ENCODE measurements around the gene YIF1A.
"Not testable (repeated sequence)": the region's sequence is repeated elsewhere in the genome, so short reads cannot be mapped to it uniquely, and the experiment has no call there.

The YIF1A gene

GRCh38 chr11:66263785-66264184, 25.2 kb downstream of the YIF1A start:
- no peaks in the 10 kb centered on the region for H3K9me3 ChIP-seq (ENCODE audit: control insufficient read depth in 2 of 2, low read length in 2 of 2)
- H3K36me3 ChIP-seq (ENCODE audit: control insufficient read depth in 2 of 2, insufficient read depth in 2 of 2, low read length in 2 of 2), result peaks cover 3 to 18% of the 10 kb centered on the region in 2 donors
- no peak overlapping the region for H3K9ac ChIP-seq (ENCODE audit: low read depth in 1 of 2, low read length in 2 of 2)
- no peak overlapping the region for H3K4me3 ChIP-seq (ENCODE audit: low read length in 2 of 2)
- no peak overlapping the region for H3K27ac ChIP-seq (ENCODE audit: low read depth in 2 of 2, low read length in 2 of 2)
- no peaks in the 10 kb centered on the region for H3K27me3 ChIP-seq (ENCODE audit: control insufficient read depth in 2 of 2, insufficient read depth in 2 of 2, low read length in 2 of 2)
- peaks cover 10% of the 10 kb centered on the region in 2 donors for H3K4me1 ChIP-seq (ENCODE audit: control insufficient read depth in 2 of 2, insufficient read depth in 2 of 2, low read length in 2 of 2)

GRCh38 chr11:66263231-66263630, 25.7 kb downstream of the YIF1A start:
- no peaks in the 10 kb centered on the region for H3K27me3 ChIP-seq (ENCODE audit: control insufficient read depth in 2 of 2, insufficient read depth in 2 of 2, low read length in 2 of 2)
- H3K9ac ChIP-seq (ENCODE audit: low read depth in 1 of 2, low read length in 2 of 2), result no peak overlapping the region
- H3K36me3 ChIP-seq (ENCODE audit: control insufficient read depth in 2 of 2, insufficient read depth in 2 of 2, low read length in 2 of 2), result peaks cover 3 to 18% of the 10 kb centered on the region in 2 donors

GRCh38 chr11:66262696-66263095, 26.2 kb downstream of the YIF1A start:
- Histone ChIP-seq H3K36me3 (ENCODE audit: control insufficient read depth in 2 of 2, insufficient read depth in 2 of 2, low read length in 2 of 2) (peaks cover 3 to 18% of the 10 kb centered on the region in 2 donors), H3K27me3 (ENCODE audit: control insufficient read depth in 2 of 2, insufficient read depth in 2 of 2, low read length in 2 of 2) (no peaks in the 10 kb centered on the region), H3K4me3 (ENCODE audit: low read length in 2 of 2) (no peak overlapping the region), H3K9ac (ENCODE audit: low read depth in 1 of 2, low read length in 2 of 2) (no peak overlapping the region), H3K4me1 (ENCODE audit: control insufficient read depth in 2 of 2, insufficient read depth in 2 of 2, low read length in 2 of 2) (peaks cover 12 to 18% of the 10 kb centered on the region in 2 donors), H3K27ac (ENCODE audit: low read depth in 2 of 2, low read length in 2 of 2) (no peak overlapping the region), H3K9me3 (ENCODE audit: control insufficient read depth in 2 of 2, low read length in 2 of 2) (no peaks in the 10 kb centered on the region)

More at GRCh38 chr11:66263231-66263630, 25.7 kb downstream of the YIF1A start:
- H3K27ac ChIP-seq (ENCODE audit: low read depth in 2 of 2, low read length in 2 of 2), result no peak overlapping the region
- H3K4me1 ChIP-seq (ENCODE audit: control insufficient read depth in 2 of 2, insufficient read depth in 2 of 2, low read length in 2 of 2), result peaks cover 15 to 16% of the 10 kb centered on the region in 2 donors
- no peaks in the 10 kb centered on the region for H3K9me3 ChIP-seq (ENCODE audit: control insufficient read depth in 2 of 2, low read length in 2 of 2)
- H3K4me3 ChIP-seq (ENCODE audit: low read length in 2 of 2), result no peak overlapping the region

- Histone ChIP-seq H3K4me3 (ENCODE audit: low read length in 2 of 2) (no peak overlapping the region), H3K4me1 (ENCODE audit: control insufficient read depth in 2 of 2, insufficient read depth in 2 of 2, low read length in 2 of 2) (peaks cover 12 to 16% of the 10 kb centered on the region in 2 donors), H3K36me3 (ENCODE audit: control insufficient read depth in 2 of 2, insufficient read depth in 2 of 2, low read length in 2 of 2) (peaks cover 3 to 18% of the 10 kb centered on the region in 2 donors), H3K9ac (ENCODE audit: low read depth in 1 of 2, low read length in 2 of 2) (no peak overlapping the region), H3K9me3 (ENCODE audit: control insufficient read depth in 2 of 2, low read length in 2 of 2) (no peaks in the 10 kb centered on the region), H3K27ac (ENCODE audit: low read depth in 2 of 2, low read length in 2 of 2) (no peak overlapping the region), H3K27me3 (ENCODE audit: control insufficient read depth in 2 of 2, insufficient read depth in 2 of 2, low read length in 2 of 2) (no peaks in the 10 kb centered on the region)
These were observed 26.8 kb downstream of the YIF1A start for GRCh38 chr11:66262191-66262590.

GRCh38 chr11:66261578-66261977, 27.4 kb downstream of the YIF1A start:
- Histone ChIP-seq H3K36me3 (ENCODE audit: control insufficient read depth in 2 of 2, insufficient read depth in 2 of 2, low read length in 2 of 2) (peaks cover 3 to 18% of the 10 kb centered on the region in 2 donors), H3K4me3 (ENCODE audit: low read length in 2 of 2) (no peak overlapping the region), H3K9ac (ENCODE audit: low read depth in 1 of 2, low read length in 2 of 2) (no peak overlapping the region), H3K4me1 (ENCODE audit: control insufficient read depth in 2 of 2, insufficient read depth in 2 of 2, low read length in 2 of 2) (peaks cover 7 to 15% of the 10 kb centered on the region in 2 donors), H3K27ac (ENCODE audit: low read depth in 2 of 2, low read length in 2 of 2) (no peak overlapping the region), H3K9me3 (ENCODE audit: control insufficient read depth in 2 of 2, low read length in 2 of 2) (no peaks in the 10 kb centered on the region), H3K27me3 (ENCODE audit: control insufficient read depth in 2 of 2, insufficient read depth in 2 of 2, low read length in 2 of 2) (peaks cover 0 to 3% of the 10 kb centered on the region in 2 donors)

- Histone ChIP-seq H3K36me3 (ENCODE audit: control insufficient read depth in 2 of 2, insufficient read depth in 2 of 2, low read length in 2 of 2) (peaks cover 3 to 18% of the 10 kb centered on the region in 2 donors), H3K27me3 (ENCODE audit: control insufficient read depth in 2 of 2, insufficient read depth in 2 of 2, low read length in 2 of 2) (peaks cover 0 to 5% of the 10 kb centered on the region in 2 donors), H3K27ac (ENCODE audit: low read depth in 2 of 2, low read length in 2 of 2) (no peak overlapping the region), H3K4me1 (ENCODE audit: control insufficient read depth in 2 of 2, insufficient read depth in 2 of 2, low read length in 2 of 2) (peaks cover 7 to 13% of the 10 kb centered on the region in 2 donors), H3K4me3 (ENCODE audit: low read length in 2 of 2) (no peak overlapping the region), H3K9me3 (ENCODE audit: control insufficient read depth in 2 of 2, low read length in 2 of 2) (no peaks in the 10 kb centered on the region), H3K9ac (ENCODE audit: low read depth in 1 of 2, low read length in 2 of 2) (no peak overlapping the region)
These were observed 29.0 kb downstream of the YIF1A start for GRCh38 chr11:66259956-66260355.

GRCh38 chr11:66259225-66259624, 29.7 kb downstream of the YIF1A start:
- Histone ChIP-seq H3K36me3 (ENCODE audit: control insufficient read depth in 2 of 2, insufficient read depth in 2 of 2, low read length in 2 of 2) (peaks cover 3 to 13% of the 10 kb centered on the region in 2 donors), H3K9ac (ENCODE audit: low read depth in 1 of 2, low read length in 2 of 2) (no peak overlapping the region)

GRCh38 chr11:66258473-66258893, 30.5 kb downstream of the YIF1A start:
- H3K4me3 ChIP-seq (ENCODE audit: low read length in 2 of 2), result peak overlapping the region; percentile 77 to 84
- H3K9ac ChIP-seq (ENCODE audit: low read depth in 1 of 2, low read length in 2 of 2), result peak overlapping the region; percentile 63 to 89
- H3K4me1 ChIP-seq (ENCODE audit: control insufficient read depth in 2 of 2, insufficient read depth in 2 of 2, low read length in 2 of 2), result peaks cover 7 to 13% of the 10 kb centered on the region in 2 donors
- peaks cover 0 to 5% of the 10 kb centered on the region in 2 donors for H3K27me3 ChIP-seq (ENCODE audit: control insufficient read depth in 2 of 2, insufficient read depth in 2 of 2, low read length in 2 of 2)
- peaks cover 3 to 9% of the 10 kb centered on the region in 2 donors for H3K36me3 ChIP-seq (ENCODE audit: control insufficient read depth in 2 of 2, insufficient read depth in 2 of 2, low read length in 2 of 2)
- no peaks in the 10 kb centered on the region for H3K9me3 ChIP-seq (ENCODE audit: control insufficient read depth in 2 of 2, low read length in 2 of 2)
- H3K27ac ChIP-seq (ENCODE audit: low read depth in 2 of 2, low read length in 2 of 2), result no peak overlapping the region

More at GRCh38 chr11:66259225-66259624, 29.7 kb downstream of the YIF1A start:
- Histone ChIP-seq H3K4me3 (ENCODE audit: low read length in 2 of 2) (no peak overlapping the region), H3K4me1 (ENCODE audit: control insufficient read depth in 2 of 2, insufficient read depth in 2 of 2, low read length in 2 of 2) (peaks cover 7 to 13% of the 10 kb centered on the region in 2 donors), H3K9me3 (ENCODE audit: control insufficient read depth in 2 of 2, low read length in 2 of 2) (no peaks in the 10 kb centered on the region), H3K27me3 (ENCODE audit: control insufficient read depth in 2 of 2, insufficient read depth in 2 of 2, low read length in 2 of 2) (peaks cover 0 to 5% of the 10 kb centered on the region in 2 donors), H3K27ac (ENCODE audit: low read depth in 2 of 2, low read length in 2 of 2) (no peak overlapping the region)

GRCh38 chr11:66253081-66253480, 35.9 kb downstream of the YIF1A start:
- not testable (repeated sequence) for H3K4me3 ChIP-seq (ENCODE audit: low read length in 2 of 2)

GRCh38 chr11:66251809-66252208, 37.1 kb downstream of the YIF1A start:
- H3K36me3 ChIP-seq (ENCODE audit: control insufficient read depth in 2 of 2, insufficient read depth in 2 of 2, low read length in 2 of 2), result peaks cover 0 to 2% of the 10 kb centered on the region in 2 donors
- H3K4me1 ChIP-seq (ENCODE audit: control insufficient read depth in 2 of 2, insufficient read depth in 2 of 2, low read length in 2 of 2), result peaks cover 0 to 2% of the 10 kb centered on the region in 2 donors
- H3K4me3 ChIP-seq (ENCODE audit: low read length in 2 of 2), result no peak overlapping the region
- no peak overlapping the region for H3K9ac ChIP-seq (ENCODE audit: low read depth in 1 of 2, low read length in 2 of 2)
- no peak overlapping the region for H3K27ac ChIP-seq (ENCODE audit: low read depth in 2 of 2, low read length in 2 of 2)
- peaks cover 0 to 4% of the 10 kb centered on the region in 2 donors for H3K27me3 ChIP-seq (ENCODE audit: control insufficient read depth in 2 of 2, insufficient read depth in 2 of 2, low read length in 2 of 2)
- no peaks in the 10 kb centered on the region for H3K9me3 ChIP-seq (ENCODE audit: control insufficient read depth in 2 of 2, low read length in 2 of 2)

More at GRCh38 chr11:66253081-66253480, 35.9 kb downstream of the YIF1A start:
- H3K36me3 ChIP-seq (ENCODE audit: control insufficient read depth in 2 of 2, insufficient read depth in 2 of 2, low read length in 2 of 2); H3K9ac ChIP-seq (ENCODE audit: low read depth in 1 of 2, low read length in 2 of 2); H3K27me3 ChIP-seq (ENCODE audit: control insufficient read depth in 2 of 2, insufficient read depth in 2 of 2, low read length in 2 of 2); H3K9me3 ChIP-seq (ENCODE audit: control insufficient read depth in 2 of 2, low read length in 2 of 2); H3K4me1 ChIP-seq (ENCODE audit: control insufficient read depth in 2 of 2, insufficient read depth in 2 of 2, low read length in 2 of 2); H3K27ac ChIP-seq (ENCODE audit: low read depth in 2 of 2, low read length in 2 of 2): not testable (repeated sequence)
